Cerebellar cortex (tissue), 1 donor: ENCODE measurements around the gene RIMBP2.

Experiments used
- DNase-seq: peaks from one replicate; pipeline ENCODE4 v3.0.0-alpha.2; 2015; ENCODE audit warnings: low spot score

RIMBP2 gene

GRCh38 chr12:130628304-130628703 lies 87.8 kb downstream of the RIMBP2 start:
- DNase-seq: no peak

GRCh38 chr12:130627175-130627574 lies 88.9 kb downstream of the RIMBP2 start:
- DNase-seq: no peak

GRCh38 chr12:130626601-130627000 lies 89.5 kb downstream of the RIMBP2 start:
- DNase-seq: no peak

GRCh38 chr12:130625201-130625600 lies 90.9 kb downstream of the RIMBP2 start:
- no peak for DNase-seq

- DNase-seq: no peak
Observed at GRCh38 chr12:130622803-130623202, 93.3 kb downstream of the RIMBP2 start.

- DNase-seq: no peak
Observed at GRCh38 chr12:130621696-130622298, 94.3 kb downstream of the RIMBP2 start.

GRCh38 chr12:130620756-130621155 lies 95.3 kb downstream of the RIMBP2 start:
- no peak for DNase-seq

GRCh38 chr12:130620281-130620680 lies 95.8 kb downstream of the RIMBP2 start:
- DNase-seq: no peak

- no peak for DNase-seq
Observed at GRCh38 chr12:130619385-130620001, 96.6 kb downstream of the RIMBP2 start.

- DNase-seq: no peak
Observed at GRCh38 chr12:130617219-130617618, 98.9 kb downstream of the RIMBP2 start.

GRCh38 chr12:130615861-130616345 lies 100.2 kb downstream of the RIMBP2 start:
- no peak for DNase-seq

GRCh38 chr12:130614530-130614905 lies 101.6 kb downstream of the RIMBP2 start:
- no peak for DNase-seq

GRCh38 chr12:130613831-130614529 lies 102.1 kb downstream of the RIMBP2 start:
- no peak for DNase-seq

GRCh38 chr12:130613131-130613530 lies 103.0 kb downstream of the RIMBP2 start:
- no peak for DNase-seq

GRCh38 chr12:130611026-130611905 lies 104.8 kb downstream of the RIMBP2 start:
- DNase-seq: no peak

GRCh38 chr12:130609966-130610365 lies 106.1 kb downstream of the RIMBP2 start:
- DNase-seq: no peak

- DNase-seq: no peak
Observed at GRCh38 chr12:130608831-130609230, 107.3 kb downstream of the RIMBP2 start.

- DNase-seq: no peak
Observed at GRCh38 chr12:130608132-130608531, 108.0 kb downstream of the RIMBP2 start.

GRCh38 chr12:130606231-130606630 lies 109.9 kb downstream of the RIMBP2 start:
- no peak for DNase-seq

GRCh38 chr12:130603396-130603965 lies 112.6 kb downstream of the RIMBP2 start:
- DNase-seq: no peak

GRCh38 chr12:130602251-130602650 lies 113.8 kb downstream of the RIMBP2 start:
- DNase-seq: no peak

- no peak for DNase-seq
Observed at GRCh38 chr12:130601327-130601726, 114.8 kb downstream of the RIMBP2 start.
